ENCODE data around the gene PLLP. TPM values are rescaled to one million over a fixed set of nuclear protein-coding genes. Genes with fewer than 3 reads are reported as not detected.

PLLP gene
- total and polyA plus RNA-seq, 9 of the 15 experiments (the other 6 are each of a cell fraction or from before 2014, with no cell fraction given): 0.09 to 0.96 (median 0.27) TPM

DNA sequence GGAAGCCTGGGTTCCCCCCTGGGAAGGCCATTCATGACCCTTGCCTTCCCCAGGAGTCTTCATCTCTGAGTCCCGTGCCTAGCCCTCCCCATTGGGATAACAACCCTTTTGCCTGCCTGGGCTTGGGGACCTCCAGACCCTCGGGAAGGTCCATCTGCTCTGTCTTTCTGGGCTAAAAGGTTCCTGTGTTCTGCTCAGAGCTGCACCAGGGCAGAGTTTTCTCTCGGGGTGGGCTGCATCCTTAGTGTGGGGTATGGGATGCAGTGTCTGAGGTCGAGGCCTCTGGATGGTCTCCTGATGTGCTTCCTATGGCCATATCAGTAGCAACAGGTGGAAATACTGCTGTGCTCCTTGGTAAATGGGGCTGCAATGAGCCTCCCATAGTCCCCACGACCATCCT is 22.9 kb upstream of the PLLP start (continued):
- TF ChIP-seq, protein P1, sequence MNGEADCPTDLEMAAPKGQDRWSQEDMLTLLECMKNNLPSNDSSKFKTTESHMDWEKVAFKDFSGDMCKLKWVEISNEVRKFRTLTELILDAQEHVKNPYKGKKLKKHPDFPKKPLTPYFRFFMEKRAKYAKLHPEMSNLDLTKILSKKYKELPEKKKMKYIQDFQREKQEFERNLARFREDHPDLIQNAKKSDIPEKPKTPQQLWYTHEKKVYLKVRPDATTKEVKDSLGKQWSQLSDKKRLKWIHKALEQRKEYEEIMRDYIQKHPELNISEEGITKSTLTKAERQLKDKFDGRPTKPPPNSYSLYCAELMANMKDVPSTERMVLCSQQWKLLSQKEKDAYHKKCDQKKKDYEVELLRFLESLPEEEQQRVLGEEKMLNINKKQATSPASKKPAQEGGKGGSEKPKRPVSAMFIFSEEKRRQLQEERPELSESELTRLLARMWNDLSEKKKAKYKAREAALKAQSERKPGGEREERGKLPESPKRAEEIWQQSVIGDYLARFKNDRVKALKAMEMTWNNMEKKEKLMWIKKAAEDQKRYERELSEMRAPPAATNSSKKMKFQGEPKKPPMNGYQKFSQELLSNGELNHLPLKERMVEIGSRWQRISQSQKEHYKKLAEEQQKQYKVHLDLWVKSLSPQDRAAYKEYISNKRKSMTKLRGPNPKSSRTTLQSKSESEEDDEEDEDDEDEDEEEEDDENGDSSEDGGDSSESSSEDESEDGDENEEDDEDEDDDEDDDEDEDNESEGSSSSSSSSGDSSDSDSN (IDR thresholded peaks at IDR 0.05; ENCODE audit: borderline replicate concordance in 1 of 2, low read depth in 2 of 2, low read length in 2 of 2): no peak
- TF ChIP-seq, protein P2, sequence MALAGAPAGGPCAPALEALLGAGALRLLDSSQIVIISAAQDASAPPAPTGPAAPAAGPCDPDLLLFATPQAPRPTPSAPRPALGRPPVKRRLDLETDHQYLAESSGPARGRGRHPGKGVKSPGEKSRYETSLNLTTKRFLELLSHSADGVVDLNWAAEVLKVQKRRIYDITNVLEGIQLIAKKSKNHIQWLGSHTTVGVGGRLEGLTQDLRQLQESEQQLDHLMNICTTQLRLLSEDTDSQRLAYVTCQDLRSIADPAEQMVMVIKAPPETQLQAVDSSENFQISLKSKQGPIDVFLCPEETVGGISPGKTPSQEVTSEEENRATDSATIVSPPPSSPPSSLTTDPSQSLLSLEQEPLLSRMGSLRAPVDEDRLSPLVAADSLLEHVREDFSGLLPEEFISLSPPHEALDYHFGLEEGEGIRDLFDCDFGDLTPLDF (CRISPR knock-in tag; IDR thresholded peaks at IDR 0.05): no peak
- TF ChIP-seq TARDBP (IDR thresholded peaks at IDR 0.05) (no peak), ZNF133 (CRISPR knock-in tag; IDR thresholded peaks at IDR 0.05) (no peak), RBM17 (IDR thresholded peaks at IDR 0.05; ENCODE audit: borderline replicate concordance, low read depth, low read length) (no peak), ZZZ3 (IDR thresholded peaks at IDR 0.05) (no peak), PHB (CRISPR knock-in tag; IDR thresholded peaks at IDR 0.05) (no peak), ERF (CRISPR knock-in tag; IDR thresholded peaks at IDR 0.05) (no peak), BCOR (IDR thresholded peaks at IDR 0.05) (no peak), ARNT (IDR thresholded peaks at IDR 0.05) (no peak), ELF1 (tag; IDR thresholded peaks at IDR 0.05) (no peak)
- TF ChIP-seq, protein P3, sequence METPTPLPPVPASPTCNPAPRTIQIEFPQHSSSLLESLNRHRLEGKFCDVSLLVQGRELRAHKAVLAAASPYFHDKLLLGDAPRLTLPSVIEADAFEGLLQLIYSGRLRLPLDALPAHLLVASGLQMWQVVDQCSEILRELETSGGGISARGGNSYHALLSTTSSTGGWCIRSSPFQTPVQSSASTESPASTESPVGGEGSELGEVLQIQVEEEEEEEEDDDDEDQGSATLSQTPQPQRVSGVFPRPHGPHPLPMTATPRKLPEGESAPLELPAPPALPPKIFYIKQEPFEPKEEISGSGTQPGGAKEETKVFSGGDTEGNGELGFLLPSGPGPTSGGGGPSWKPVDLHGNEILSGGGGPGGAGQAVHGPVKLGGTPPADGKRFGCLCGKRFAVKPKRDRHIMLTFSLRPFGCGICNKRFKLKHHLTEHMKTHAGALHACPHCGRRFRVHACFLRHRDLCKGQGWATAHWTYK (CRISPR knock-in tag; IDR thresholded peaks at IDR 0.05): no peak
- TF ChIP-seq, protein P4, sequence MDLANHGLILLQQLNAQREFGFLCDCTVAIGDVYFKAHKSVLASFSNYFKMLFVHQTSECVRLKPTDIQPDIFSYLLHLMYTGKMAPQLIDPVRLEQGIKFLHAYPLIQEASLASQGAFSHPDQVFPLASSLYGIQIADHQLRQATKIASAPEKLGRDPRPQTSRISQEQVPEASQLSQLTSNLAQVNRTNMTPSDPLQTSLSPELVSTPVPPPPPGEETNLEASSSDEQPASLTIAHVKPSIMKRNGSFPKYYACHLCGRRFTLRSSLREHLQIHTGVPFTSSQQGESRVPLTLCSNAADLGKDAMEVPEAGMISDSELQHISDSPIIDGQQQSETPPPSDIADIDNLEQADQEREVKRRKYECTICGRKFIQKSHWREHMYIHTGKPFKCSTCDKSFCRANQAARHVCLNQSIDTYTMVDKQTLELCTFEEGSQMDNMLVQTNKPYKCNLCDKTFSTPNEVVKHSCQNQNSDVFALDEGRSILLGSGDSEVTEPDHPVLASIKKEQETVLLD (IDR thresholded peaks at IDR 0.05): no peak

All from K562 (cell line).